HG03432 (cell line): ENCODE measurements around the gene PTGS1.
"Not testable (repeated sequence)": the region's sequence is repeated elsewhere in the genome, so short reads cannot be mapped to it uniquely, and the experiment has no call there.

ENCODE experiments used
- ATAC-seq: cut with Tn5 transposase; IDR thresholded peaks from one replicate; pipeline ENCODE4 v1.9.1; 2021; ENCODE audit warnings: mild to moderate bottlenecking, moderate library complexity; ENCODE audit not compliant: unreplicated experiment

Gene PTGS1

GRCh38 chr9:122394265-122395125 lies 23.7 kb downstream of the PTGS1 start:
- ATAC-seq = no peak

GRCh38 chr9:122396614-122397148 lies 25.9 kb downstream of the PTGS1 start:
- ATAC-seq = no peak

GRCh38 chr9:122397749-122398148 lies 26.9 kb downstream of the PTGS1 start:
- ATAC-seq = no peak

- no peak for ATAC-seq
These were observed 27.6 kb downstream of the PTGS1 start for GRCh38 chr9:122398371-122398924.

- ATAC-seq = no peak
These were observed 31.1 kb downstream of the PTGS1 start for GRCh38 chr9:122401896-122402295.

- ATAC-seq = peak; percentile 46
These were observed 31.6 kb downstream of the PTGS1 start for GRCh38 chr9:122402403-122402871.

- ATAC-seq = no peak
These were observed 32.0 kb downstream of the PTGS1 start for GRCh38 chr9:122402874-122403273.

- no peak for ATAC-seq
These were observed 32.7 kb downstream of the PTGS1 start for GRCh38 chr9:122403381-122404000.

- not testable (repeated sequence) for ATAC-seq
These were observed 34.7 kb downstream of the PTGS1 start for GRCh38 chr9:122405304-122406069.

- no peak for ATAC-seq
These were observed 35.5 kb downstream of the PTGS1 start for GRCh38 chr9:122406070-122406890.

GRCh38 chr9:122414108-122414507 lies 43.3 kb downstream of the PTGS1 start:
- not testable (repeated sequence) for ATAC-seq

- no peak for ATAC-seq
These were observed 47.2 kb downstream of the PTGS1 start for GRCh38 chr9:122418016-122418415.

GRCh38 chr9:122420315-122420714 lies 49.5 kb downstream of the PTGS1 start:
- ATAC-seq = no peak

GRCh38 chr9:122425087-122425486 lies 54.3 kb downstream of the PTGS1 start:
- ATAC-seq = no peak

- no peak for ATAC-seq
These were observed 55.9 kb downstream of the PTGS1 start for GRCh38 chr9:122426723-122427122.

- no peak for ATAC-seq
These were observed 71.7 kb downstream of the PTGS1 start for GRCh38 chr9:122442568-122442967.

- ATAC-seq = no peak
These were observed 73.4 kb downstream of the PTGS1 start for GRCh38 chr9:122444041-122444733.
